HG03571 (cell line): ENCODE measurements around the gene KCTD5.
A peak's percentile ranks its signal among the peaks of the same experiment; 100 is the strongest.
"Not testable (repeated sequence)": the region's sequence is repeated elsewhere in the genome, so short reads cannot be mapped to it uniquely, and the experiment has no call there.

Experiments
- ATAC-seq: cut with Tn5 transposase; IDR thresholded peaks from one replicate; pipeline ENCODE4 v1.9.1; 2021; ENCODE audit not compliant: unreplicated experiment

The KCTD5 gene

GRCh38 chr16:2671741-2672140, 10.6 kb upstream of the KCTD5 start:
- ATAC-seq = no peak

GRCh38 chr16:2673066-2673999, 9.0 kb upstream of the KCTD5 start:
- ATAC-seq = peak; percentile 71

- no peak for ATAC-seq
Measured at GRCh38 chr16:2675021-2675420, 7.3 kb upstream of the KCTD5 start.

GRCh38 chr16:2675714-2676113, 6.6 kb upstream of the KCTD5 start:
- ATAC-seq = no peak

GRCh38 chr16:2676937-2677336, 5.4 kb upstream of the KCTD5 start:
- ATAC-seq = not testable (repeated sequence)

- not testable (repeated sequence) for ATAC-seq
Measured at GRCh38 chr16:2678206-2678965, 3.9 kb upstream of the KCTD5 start.

GRCh38 chr16:2679902-2680301, 2.4 kb upstream of the KCTD5 start:
- ATAC-seq = not testable (repeated sequence)

GRCh38 chr16:2680360-2680759, 2.0 kb upstream of the KCTD5 start:
- ATAC-seq = not testable (repeated sequence)

- not testable (repeated sequence) for ATAC-seq
Measured at GRCh38 chr16:2683041-2683440, 718 bp downstream of the KCTD5 start.

GRCh38 chr16:2686075-2686474, 3.8 kb downstream of the KCTD5 start:
- not testable (repeated sequence) for ATAC-seq

GRCh38 chr16:2686912-2687507, 4.7 kb downstream of the KCTD5 start:
- ATAC-seq = no peak

- ATAC-seq = no peak
Measured at GRCh38 chr16:2687531-2688308, 5.4 kb downstream of the KCTD5 start.

GRCh38 chr16:2689422-2689821, 7.1 kb downstream of the KCTD5 start:
- not testable (repeated sequence) for ATAC-seq

- no peak for ATAC-seq
Measured at GRCh38 chr16:2689968-2690801, 7.9 kb downstream of the KCTD5 start.

GRCh38 chr16:2690852-2691251, 8.5 kb downstream of the KCTD5 start:
- ATAC-seq = no peak

- no peak for ATAC-seq
Measured at GRCh38 chr16:2691491-2692248, 9.3 kb downstream of the KCTD5 start.

- no peak for ATAC-seq
Measured at GRCh38 chr16:2692251-2692947, 10.1 kb downstream of the KCTD5 start.

- no peak for ATAC-seq
Measured at GRCh38 chr16:2692948-2693651, 10.8 kb downstream of the KCTD5 start.
